NCI-H2107 treated with DMSO at 0.1 percent for 48 hours (cell line): ENCODE results near the gene SLC35F3.

ENCODE experiments used
- DNase-seq: peaks from one replicate; lab custom pipeline; 2025; ENCODE audit not compliant: unreplicated experiment; lab: John Stamatoyannopoulos, UW

Gene SLC35F3

DNA sequence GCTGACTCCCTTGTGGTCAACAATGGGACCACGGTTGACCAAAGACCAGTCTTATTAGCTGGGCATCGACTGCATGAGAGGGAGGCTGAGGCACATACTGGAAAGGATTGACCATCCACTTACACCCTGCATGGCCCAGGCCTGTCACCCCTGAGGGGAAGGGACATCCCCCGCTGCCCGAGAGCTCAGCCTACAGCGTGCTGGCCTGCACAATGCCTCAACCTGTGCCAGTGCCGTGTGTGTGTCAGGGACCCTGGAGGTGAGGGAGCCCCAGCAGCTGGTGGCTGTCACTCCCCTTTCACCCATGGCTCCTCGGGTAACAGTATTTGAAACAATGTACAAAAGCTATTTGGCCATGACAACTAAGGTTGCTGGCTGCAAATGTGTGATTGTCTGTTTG is 67.3 kb downstream of the SLC35F3 start:
- DNase-seq = no peak

DNA sequence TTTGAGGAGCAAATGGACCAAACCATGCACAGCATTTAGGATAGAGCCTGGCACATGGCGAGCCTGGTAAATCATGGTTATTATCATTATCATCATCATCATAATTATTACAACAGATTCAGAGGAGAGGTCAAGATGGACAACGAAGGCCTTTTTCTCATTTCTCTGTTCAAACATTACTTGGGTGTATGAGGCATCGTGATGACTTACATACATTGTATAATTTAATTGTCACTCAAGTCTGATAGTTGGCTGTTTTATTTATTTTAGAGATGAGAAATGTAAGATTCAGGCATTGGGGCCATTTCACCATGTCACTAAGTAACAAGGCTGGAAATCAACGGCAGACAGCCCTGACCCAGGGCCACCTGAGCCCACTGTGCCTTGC is 68.1 kb downstream of the SLC35F3 start:
- no peak for DNase-seq

DNA sequence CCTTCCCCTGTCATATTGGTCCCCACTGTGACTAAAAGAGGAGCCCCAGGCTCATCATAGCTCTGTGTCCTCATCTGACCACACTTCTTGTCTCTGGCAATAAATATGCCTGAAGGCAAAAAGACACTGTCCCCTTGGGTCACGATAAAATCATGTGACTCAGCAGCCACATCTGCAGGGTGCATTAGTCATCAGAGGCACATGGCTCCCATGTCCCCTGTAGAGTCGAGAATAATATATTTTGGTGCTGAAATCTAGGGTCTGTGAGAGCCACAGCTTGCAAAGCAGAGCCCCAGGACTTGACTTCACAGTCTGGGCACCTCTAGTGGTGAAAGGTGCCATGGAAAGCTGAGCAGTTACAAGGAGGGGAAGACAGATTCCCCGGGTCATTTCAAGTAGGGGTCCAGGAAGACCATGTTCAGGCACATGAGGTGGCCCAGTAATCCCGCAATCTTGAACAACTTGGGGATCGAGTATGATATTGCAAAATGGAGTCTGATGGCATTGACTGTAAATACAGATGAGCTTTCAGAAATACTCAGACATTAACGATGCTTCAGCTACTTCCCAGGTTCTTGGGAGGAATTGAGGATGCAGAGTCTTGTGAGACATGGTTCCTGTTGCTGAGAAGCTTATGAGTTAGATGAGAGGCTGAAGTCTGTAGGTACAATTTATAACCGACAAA is 68.6 kb downstream of the SLC35F3 start:
- DNase-seq = no peak

DNA sequence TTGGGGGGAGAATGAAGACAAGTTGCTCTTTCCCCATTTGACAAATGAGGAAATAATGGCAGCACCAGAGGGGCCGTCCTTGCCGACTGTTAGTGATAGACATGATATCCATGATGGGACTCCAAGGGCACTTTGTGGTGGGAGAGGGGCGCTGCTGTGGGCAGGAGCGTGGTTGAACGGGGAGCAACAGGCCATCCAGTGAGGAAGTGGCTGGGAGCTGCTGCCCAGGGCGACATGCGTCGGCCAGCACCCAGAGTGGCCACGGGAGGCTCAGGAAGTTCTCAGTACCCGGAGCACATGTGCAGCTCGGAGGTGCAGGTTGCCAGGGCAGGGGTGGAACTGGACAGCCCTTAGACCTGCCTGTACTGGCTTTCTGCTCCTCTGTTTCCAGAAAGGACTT is 71.0 kb downstream of the SLC35F3 start:
- no peak for DNase-seq

DNA sequence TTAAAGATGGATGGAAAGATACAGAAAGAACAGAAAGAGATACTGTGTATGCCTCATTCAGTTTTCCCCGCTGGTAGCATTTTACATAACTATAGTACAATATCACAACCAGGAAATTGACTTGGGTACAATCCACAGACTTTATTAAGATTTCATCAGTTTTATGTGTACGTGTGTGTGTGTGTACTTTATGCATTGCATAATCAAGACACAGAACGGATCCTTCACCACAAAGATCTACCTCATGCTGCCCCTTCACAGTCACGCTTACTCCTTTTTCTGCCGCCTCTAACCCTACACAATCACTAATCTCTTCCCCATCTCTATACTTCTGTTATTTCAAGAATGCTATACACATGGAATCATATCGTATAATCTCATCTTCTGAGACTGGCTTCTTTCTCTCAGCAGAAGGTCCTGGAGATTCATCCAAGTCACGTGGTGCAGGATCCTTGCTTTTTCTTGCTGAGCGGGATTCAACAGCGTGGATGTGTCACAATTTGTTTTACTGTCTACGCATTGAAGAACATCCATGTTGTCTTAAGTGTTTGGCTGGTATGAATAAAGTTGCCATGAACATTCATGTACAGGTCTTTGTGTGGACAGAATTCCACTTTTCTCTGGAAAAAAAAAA is 76.7 kb downstream of the SLC35F3 start:
- DNase-seq = no peak

DNA sequence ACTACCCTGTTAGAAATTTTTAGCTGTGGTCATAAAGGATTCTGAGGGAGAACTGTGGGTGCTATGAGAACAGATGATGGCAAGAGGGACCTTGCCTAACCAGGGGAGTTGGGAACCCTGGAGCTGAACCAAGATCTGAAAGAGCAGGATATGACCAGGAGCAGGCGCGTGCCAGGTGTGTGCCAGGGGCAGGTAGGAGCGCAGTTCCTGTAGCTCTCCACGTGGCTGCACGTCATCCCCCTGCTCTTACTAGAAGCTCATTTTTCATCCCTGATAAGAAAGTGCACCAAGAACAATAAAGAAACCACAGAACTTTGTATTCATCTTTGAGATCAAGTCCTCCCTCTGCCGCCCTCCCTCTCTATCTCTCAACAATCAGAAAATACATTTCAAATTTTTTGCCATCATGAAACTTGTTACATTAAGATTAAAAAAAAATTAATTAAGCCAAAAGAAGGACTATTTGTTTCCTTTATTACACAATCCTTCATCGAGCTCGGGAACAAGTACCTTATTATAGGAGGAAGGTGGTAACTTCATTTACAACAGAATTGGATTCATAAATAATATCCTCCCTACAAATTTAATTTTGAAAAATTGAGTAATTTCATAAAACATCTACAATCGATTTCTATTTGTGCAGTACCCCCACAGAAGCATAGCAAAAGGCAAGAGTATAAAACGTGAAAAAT is 78.5 kb downstream of the SLC35F3 start:
- no peak for DNase-seq

DNA sequence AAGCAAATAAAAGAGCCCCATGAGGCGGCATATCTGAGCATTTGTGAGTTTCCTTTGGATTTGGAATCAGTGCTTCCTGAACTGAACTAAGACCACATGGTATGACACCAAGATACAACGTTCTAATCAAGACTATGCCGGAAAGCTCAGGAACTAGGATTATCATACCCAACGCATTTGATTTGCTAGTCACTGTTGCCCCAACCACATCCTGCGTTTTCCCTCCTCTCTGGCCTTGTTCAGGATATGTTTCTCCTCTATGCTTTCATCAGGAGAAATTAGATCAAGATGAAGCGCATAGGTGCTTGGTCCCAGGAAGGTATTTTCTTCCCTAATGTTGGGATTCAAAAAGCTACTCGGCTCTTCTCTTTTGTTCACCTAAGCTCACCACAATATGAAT is 79.3 kb downstream of the SLC35F3 start:
- DNase-seq = no peak

DNA sequence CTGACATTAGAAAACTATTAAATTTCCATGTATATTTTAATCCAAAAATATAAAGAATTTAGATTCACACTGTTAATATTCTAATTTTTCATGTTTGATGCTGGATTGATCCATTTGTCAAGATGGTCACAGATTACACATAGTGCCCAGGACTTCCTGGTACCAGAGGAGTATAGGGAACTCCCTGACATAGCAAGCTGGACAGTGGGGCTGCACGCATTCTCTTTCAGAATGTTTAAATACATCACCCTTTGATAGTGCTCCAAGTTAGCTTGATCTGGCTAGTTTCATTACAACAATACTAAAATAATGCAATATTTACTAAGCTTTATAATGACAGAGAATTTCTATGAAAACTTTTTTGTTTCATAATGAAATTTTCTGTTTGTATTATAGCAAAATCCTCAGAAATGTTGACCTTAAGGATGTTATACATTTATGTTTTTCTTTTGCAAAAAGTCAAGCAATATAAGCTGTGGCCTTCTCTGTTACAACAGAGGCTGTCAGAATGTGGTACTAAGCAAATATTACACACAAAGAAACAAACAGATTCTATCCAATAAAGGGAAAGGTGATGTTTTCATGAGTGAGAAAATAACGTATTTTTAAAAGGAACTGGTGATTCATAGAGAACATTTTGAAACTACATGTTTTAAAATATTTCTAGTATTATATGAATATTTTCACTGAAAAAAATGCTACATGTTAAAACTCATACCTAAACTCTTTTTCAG is 84.7 kb downstream of the SLC35F3 start:
- DNase-seq = no peak

DNA sequence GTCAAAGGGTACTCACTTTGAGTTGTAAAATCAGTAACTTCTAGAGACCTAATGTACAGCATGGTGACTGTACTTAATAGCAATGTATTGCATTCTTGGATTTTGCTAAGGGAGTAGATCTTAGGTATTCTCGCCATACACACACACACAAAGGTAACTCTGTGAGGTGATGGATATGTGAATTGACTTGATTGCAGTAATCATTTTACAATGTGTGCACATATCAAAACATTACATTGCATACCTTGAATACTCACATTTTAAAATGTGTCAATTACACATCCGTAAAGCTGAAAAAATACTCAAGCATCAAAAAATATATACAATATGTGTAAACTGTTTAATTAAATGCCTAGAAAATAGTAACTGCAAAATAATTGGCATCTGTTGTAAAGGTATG is 86.0 kb downstream of the SLC35F3 start:
- no peak for DNase-seq

DNA sequence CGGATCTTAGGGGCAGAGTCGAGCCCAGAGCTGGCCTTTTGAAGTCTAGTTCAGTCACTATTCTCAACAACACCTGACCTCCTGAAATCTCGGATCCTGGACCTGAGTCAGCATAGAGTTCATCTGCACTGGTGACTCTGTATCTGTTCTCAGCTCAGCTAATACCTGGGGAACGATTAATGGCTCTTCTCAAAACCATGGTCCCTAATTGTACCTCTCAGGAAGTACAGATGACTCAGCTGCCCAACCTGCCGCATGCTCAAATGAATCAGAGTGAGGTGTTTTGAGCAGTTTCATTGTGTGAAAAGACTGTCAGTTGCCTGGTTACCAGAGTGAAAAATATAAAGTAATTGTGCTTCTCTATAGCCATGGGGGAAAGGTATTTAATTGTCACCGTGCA is 89.2 kb downstream of the SLC35F3 start:
- DNase-seq = peak; percentile 67

DNA sequence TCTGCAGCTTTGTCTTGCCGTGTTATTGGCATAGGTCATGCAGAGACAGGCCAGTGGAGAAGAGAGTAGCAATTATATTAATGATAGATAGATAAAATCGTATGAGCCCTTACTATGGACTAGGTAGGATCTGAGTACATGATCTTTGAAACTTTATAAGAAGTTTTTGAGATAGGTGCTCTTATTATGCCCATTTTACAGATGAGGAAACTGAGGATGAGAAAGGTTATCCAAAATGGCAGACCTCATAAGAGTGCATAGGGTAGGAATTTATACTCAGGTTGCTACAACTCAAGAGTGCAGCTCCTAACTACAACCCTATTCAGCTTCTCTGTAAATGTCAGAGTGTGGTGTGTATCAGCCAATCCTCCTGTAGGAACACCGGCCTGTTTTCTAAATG is 89.6 kb downstream of the SLC35F3 start:
- no peak for DNase-seq

DNA sequence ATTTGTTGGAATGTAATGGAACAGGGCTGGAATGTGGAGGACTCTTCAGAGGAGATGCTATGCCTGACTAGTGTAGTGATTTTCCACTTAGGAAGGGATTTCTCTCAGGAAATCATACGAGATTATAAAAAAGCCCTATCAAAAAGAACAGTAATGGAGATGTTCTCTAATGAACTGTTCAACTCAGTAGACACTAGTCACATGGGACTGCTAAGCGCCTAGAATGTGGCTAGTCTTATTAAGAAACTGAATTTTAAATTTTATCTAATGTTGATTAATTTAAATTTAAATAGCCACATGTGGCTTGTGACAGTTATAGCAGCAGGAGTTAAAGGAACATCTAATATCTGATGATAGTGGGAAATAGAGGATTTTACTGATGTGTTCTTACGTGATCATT is 94.0 kb downstream of the SLC35F3 start:
- no peak for DNase-seq

DNA sequence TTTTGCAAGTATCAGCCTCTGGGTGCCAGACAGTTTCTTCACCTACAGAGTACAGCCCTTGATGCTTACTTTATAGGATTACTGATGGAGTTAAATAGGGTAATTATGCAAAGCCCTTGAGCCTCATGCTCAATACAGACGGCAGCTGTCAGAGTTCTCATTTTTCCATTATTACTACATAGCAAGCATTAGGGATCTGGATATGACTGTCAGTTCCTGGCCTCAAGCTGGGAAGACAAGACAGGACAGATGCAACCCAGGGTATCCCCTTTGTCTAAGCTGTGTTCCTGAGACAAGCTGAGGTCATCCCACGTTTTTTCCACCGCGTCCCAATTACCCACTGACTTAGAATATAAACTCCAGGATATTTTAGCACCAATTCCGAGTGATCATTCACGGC is 94.4 kb downstream of the SLC35F3 start:
- DNase-seq = peak; percentile 30

DNA sequence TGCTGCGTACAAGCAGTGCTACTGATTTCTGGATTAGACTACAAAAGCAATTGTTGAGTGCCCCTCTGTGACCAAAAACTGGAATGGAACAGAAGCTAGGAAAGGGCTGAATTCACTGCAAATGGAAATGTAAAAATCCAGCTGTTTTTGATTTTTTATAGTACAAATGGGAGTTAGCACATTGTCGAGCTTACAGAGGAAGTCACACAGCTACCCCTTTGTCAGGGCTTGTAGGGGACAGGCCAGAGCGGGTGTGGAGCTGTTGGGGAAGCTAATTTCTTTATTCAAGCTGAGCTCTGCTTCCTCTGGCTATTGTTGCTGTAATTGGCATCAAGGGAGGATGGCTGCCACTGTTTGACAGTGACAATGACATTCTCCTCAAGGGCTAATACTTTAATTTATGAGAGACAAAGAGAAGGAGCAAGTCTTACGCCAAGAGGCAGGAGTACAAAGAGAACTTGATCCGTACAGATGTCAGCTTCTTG is 96.1 kb downstream of the SLC35F3 start:
- no peak for DNase-seq

DNA sequence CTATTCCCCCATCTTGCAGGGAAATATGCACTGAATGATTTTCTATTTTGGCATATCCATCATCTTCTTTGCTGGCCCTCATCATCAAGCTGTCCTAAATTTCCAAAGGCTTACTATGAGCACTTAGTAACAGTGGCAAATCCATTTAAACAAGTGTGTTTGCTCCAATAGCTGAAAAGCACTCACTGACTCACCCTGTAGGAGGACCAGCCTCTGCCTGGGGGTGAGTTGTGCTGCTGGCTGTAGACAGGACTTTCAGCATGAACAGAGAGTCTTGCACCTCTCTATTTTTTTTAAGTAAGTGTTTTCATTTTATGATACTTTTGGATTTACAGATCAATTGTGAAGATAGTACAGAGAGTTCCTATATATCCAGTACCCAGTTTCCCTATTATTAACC is 97.3 kb downstream of the SLC35F3 start:
- no peak for DNase-seq

DNA sequence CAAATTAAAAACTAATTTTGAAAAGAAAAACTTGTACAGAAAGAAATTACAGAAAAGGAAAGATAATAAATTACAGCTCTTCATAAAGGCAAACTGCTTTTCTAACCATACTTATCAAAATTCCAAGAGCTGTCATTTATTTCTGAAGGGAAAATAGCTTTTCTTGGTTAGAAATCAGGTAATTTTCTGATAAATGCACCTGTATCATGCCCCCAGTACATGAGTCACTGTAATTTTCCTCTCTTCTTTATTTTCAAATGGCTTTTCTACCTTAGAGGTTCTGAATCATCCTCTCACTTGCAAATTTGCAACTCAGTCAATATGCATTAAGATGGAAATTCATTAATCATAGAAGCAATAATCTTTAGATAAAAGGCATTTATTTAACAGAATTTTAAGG is 100.1 kb downstream of the SLC35F3 start:
- no peak for DNase-seq

DNA sequence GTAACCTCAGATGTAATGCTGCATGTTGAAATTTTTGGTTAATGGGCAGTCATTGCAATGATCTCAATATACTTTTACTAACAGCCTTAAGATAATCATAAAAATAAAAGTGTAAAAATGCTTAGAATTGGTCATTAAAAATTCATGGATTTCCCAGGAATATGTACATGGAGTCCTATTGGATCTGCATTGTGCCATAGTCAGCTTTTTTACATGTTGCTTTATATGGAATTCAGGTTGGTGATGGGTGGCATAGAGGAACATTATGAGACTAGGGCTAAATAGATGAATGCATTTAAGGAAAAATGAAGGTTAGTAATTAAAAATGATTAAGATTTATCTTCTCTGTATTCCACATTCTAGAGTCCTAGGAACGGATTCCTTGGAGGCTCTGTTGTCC is 103.2 kb downstream of the SLC35F3 start:
- DNase-seq = no peak

DNA sequence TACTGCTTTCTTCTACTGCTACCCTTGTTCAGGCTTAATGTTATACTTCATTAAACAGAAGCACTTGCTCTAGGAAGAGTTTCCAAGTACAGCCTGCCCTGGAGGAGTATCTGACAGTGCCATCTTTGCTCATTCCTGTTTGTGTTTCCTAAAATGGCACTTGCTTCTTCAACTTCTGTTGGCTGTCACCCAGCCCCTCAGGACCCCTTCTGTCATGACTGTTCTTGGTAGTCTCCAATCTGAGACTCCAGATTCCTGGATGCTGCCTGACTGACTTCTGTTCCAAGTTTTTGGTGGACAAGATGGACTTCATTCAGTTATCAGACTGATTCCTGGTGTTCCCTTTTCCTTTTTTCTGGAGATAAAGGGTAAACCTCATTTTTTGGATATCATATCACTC is 104.1 kb downstream of the SLC35F3 start:
- DNase-seq = no peak

DNA sequence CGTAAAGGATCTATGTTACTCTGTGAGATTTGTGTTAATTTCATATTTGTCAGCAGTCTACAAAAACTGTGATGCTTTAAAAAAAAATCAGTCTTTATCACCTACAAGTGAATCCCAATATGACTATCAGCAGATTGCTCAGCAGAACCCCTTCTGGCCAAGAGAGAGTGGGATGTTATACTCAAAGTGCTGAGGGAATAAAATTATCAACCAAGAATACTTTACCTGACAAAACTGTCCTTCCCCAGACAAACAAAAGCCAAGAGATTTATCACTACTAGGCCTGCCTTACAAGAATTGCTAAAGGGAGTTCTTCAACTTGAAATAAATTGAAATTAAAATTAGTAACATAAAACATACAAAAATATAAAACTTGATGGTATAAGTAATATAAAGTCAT is 105.2 kb downstream of the SLC35F3 start:
- no peak for DNase-seq

DNA sequence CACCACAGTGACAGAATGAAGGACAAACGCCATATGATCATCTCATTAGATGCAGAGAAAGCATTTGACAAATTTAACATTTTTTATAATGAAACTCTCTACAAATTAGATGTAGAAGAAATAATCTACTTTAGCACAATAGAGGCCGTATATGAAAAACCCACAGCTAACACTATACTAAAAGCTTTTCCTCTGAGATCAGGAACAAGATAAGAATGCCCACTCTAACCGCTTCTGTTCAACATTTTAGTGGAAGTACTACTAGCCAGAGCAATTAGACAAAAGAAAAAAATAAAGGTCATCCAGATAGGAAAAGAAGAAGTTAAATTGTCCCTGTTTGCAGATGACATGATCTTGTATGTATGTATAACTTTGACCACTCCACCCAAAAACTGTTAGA is 109.7 kb downstream of the SLC35F3 start:
- no peak for DNase-seq

DNA sequence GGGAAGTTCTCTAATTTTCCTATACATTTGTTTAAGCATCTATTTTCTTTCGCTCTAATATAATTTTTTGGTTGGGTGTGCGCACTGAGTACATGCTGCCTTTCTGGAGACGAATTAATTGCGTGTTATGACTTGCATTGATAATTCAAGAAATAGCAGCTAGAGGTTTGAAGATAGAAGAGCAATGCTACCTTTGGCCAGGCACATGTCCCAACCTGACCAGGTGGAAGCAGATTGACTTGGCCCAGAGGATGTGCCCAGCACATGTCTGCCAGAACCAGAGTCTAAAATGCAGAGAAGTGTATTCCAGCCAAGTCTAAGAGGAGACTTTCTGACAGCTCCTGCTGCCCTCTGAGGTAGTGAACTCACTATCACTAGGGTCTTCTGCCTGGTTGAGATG is 114.3 kb downstream of the SLC35F3 start:
- DNase-seq = no peak

DNA sequence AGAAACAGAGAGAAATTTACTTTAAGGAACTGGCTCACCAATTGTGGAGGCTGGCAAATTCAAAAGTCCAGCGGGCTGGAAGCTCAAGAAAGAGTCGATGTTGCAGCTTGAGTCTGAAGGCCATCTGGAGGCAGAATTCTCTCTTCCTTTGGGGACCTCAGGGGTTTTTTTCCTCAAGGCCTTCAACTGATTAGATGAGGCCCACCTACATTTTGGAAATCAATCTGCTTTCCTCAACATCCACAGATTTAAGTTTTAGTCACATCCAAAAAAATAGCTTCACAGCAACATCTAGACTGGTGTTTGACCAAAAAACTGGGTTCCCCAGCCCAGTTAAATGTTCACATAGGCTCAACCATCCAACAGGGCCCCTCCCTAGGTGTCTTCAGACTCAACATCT is 114.9 kb downstream of the SLC35F3 start:
- DNase-seq = no peak
